Activated naive CD8-positive, alpha-beta T cell treated with anti-CD3 and anti-CD28 coated beads, Interleukin-2, amount 10 ng/mL, durations not matched to agents 7 days and 5 days (primary cell): ENCODE results near the gene DNAAF8. TPM values are rescaled to one million over a fixed set of nuclear protein-coding genes. Genes with fewer than 3 reads are reported as not detected.
"Not testable (repeated sequence)": the region's sequence is repeated elsewhere in the genome, so short reads cannot be mapped to it uniquely, and the experiment has no call there.

Experiments used
- ATAC-seq: fragments of 150-1000 bp; cut with Tn5 transposase; one replicate; pipeline ENCODE4 v1.10.0; 2021; ENCODE audit warnings: low read depth, moderate library complexity
- POLR2A ChIA-PET: fragments of 350-600 bp; sonication (Branson Sonifier 250); formaldehyde crosslinking; loops from one replicate; lab custom pipeline; 2021; ENCODE audit warnings: antibody characterized with exemption; lab: Charles Lee
- DNase-seq: peaks from one replicate; pipeline ENCODE4 v3.0.0; 2021
- H3K27ac Mint-ChIP-seq: one replicate; pipeline ENCODE4 v1.8.0; 2022; ENCODE audit warnings: mild to moderate bottlenecking, mixed read lengths
- H3K27me3 Mint-ChIP-seq: one replicate; pipeline ENCODE4 v1.8.0; 2022; ENCODE audit warnings: mild to moderate bottlenecking, moderate library complexity, mixed read lengths
- H3K36me3 Mint-ChIP-seq: one replicate; pipeline ENCODE4 v1.8.0; 2021; ENCODE audit warnings: mild to moderate bottlenecking, mixed read lengths
- H3K4me1 Mint-ChIP-seq: one replicate; pipeline ENCODE4 v1.8.0; 2021; ENCODE audit warnings: mixed read lengths
- H3K4me3 Mint-ChIP-seq: one replicate; pipeline ENCODE4 v1.8.0; 2022; ENCODE audit warnings: mild to moderate bottlenecking, moderate library complexity, mixed read lengths
- H3K9me3 Mint-ChIP-seq: one replicate; pipeline ENCODE4 v1.8.0; 2021; ENCODE audit warnings: mixed read lengths
- total RNA-seq, 2 experiments: library from RNA; stranded (reverse); gene quantifications; one replicate each; pipeline ENCODE4 v1.2.3, GENCODE V29; 2021

The DNAAF8 gene
- total RNA-seq, 2 experiments from 2014 or later: 0.23 TPM; not detected in 1

GRCh38 chr16:4737545-4737944 lies 3.2 kb downstream of the DNAAF8 start:
- POLR2A ChIA-PET: no interaction called here
- Mint-ChIP-seq H3K9me3 (no peaks in the 10 kb centered on the region), H3K27me3 (peaks cover 4% of the 10 kb centered on the region), H3K4me3 (no peak overlapping the region), H3K36me3 (no peaks in the 10 kb centered on the region), H3K4me1 (peaks cover 15% of the 10 kb centered on the region), H3K27ac (no peak overlapping the region)
- DNase-seq (no peak), ATAC-seq (no peak)

- POLR2A ChIA-PET: interaction anchor here (1.2 kb wide), 1 partner anchor 9 kb away, joined by 4 read pairs; no protein-coding TSS in a partner anchor
- not testable (repeated sequence) for H3K36me3 Mint-ChIP-seq, DNase-seq, ATAC-seq, H3K4me3 Mint-ChIP-seq, H3K9me3 Mint-ChIP-seq, H3K27me3 Mint-ChIP-seq
- Mint-ChIP-seq H3K4me1 (peaks cover 13% of the 10 kb centered on the region), H3K27ac (peak overlapping the region; percentile 54)
Measured at GRCh38 chr16:4738370-4738769, 4.0 kb downstream of the DNAAF8 start.

- Mint-ChIP-seq H3K27ac (peak overlapping the region; percentile 85), H3K4me1 (peaks cover 19% of the 10 kb centered on the region), H3K36me3 (no peaks in the 10 kb centered on the region), H3K9me3 (no peaks in the 10 kb centered on the region), H3K4me3 (peak overlapping the region; percentile 76), H3K27me3 (peaks cover 4% of the 10 kb centered on the region)
- POLR2A ChIA-PET: interaction anchor here (2.3 kb wide), 1 partner anchor 9 kb away, joined by 9 read pairs; the partner anchor contains the start of genes ANKS3 and DNAAF8
- DNase-seq (no peak), ATAC-seq (no peak)
Measured at GRCh38 chr16:4743226-4743878, 9.0 kb downstream of the DNAAF8 start.

DNA sequence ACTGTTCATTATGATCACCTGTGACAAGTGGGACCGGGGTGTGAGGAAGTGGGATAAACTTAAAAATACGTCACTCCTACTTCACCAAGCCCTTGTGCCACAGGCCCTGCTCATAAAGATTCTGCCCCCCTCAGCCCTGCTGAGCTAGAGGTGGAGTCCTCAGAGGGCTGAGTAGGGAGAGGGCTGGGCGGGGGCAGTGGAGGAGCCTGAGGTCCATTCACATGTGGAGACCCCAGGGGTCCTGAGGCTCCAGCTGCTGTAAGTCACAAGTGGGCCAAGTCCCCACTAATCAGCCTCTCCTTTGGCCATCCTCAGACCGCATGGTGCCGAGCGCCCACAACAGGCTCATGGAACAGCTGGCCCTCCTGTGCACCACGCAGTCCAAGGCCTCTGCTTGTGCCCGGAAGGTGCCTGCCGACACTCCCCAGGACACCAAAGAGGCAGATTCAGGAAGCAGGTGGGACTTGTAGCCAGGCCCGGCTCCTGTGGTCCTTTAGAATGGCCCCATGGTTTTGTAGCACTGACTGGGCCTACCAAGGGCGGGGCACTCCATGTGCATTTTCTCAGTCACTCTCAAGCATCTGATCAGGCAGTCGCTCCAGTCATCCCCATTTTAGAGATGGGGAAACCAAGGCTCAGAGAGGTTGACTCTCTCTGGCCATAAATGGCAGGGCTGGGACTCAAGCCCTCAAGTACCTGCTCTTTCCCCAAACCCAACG lies 10.4 kb downstream of the DNAAF8 start:
- peaks cover 23% of the 10 kb centered on the region for H3K4me1 Mint-ChIP-seq
- no peaks in the 10 kb centered on the region for H3K36me3 Mint-ChIP-seq
- no peaks in the 10 kb centered on the region for H3K9me3 Mint-ChIP-seq
- H3K27ac Mint-ChIP-seq: no peak overlapping the region
- no peak for ATAC-seq
- H3K27me3 Mint-ChIP-seq: peaks cover 4% of the 10 kb centered on the region
- H3K4me3 Mint-ChIP-seq: no peak overlapping the region
- POLR2A ChIA-PET: interaction anchor here (2.3 kb wide), 1 partner anchor 10 kb away, joined by 9 read pairs; the partner anchor contains the start of genes ANKS3 and DNAAF8
- DNase-seq: no peak

DNA sequence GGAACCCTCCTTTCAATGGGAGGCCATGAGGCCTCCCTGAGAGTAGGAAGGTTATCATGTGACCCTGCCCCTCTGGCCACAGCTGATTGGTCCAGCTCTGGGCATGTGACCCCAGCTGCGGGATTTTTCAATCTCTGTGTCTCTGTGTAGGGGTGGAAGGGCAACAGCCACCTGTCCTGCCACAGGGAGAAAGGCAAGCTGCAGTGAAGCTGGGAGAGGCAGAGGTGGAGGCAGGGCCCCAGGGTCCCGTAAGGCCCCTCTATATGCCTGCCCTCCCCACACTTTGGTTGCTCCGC lies 10.9 kb downstream of the DNAAF8 start:
- no peak overlapping the region for H3K27ac Mint-ChIP-seq

GRCh38 chr16:4746215-4746614 lies 11.9 kb downstream of the DNAAF8 start:
- Mint-ChIP-seq H3K9me3 (no peaks in the 10 kb centered on the region), H3K27ac (no peak overlapping the region), H3K36me3 (no peaks in the 10 kb centered on the region), H3K4me1 (peaks cover 23% of the 10 kb centered on the region), H3K4me3 (no peak overlapping the region), H3K27me3 (peaks cover 4% of the 10 kb centered on the region)
- POLR2A ChIA-PET: interaction anchor here (1.9 to 4.0 kb wide), 2 partner anchors 11 to 53 kb away, joined by 6 to 28 read pairs; partner anchors contain the start of genes ANKS3, DNAAF8 and NUDT16L1
- DNase-seq (no peak), ATAC-seq (no peak)

More for the DNA sequence above, 10.9 kb downstream of the DNAAF8 start:
- DNase-seq (no peak), ATAC-seq (no peak)
- Mint-ChIP-seq H3K4me3 (no peak overlapping the region), H3K27me3 (peaks cover 4% of the 10 kb centered on the region), H3K9me3 (no peaks in the 10 kb centered on the region), H3K36me3 (no peaks in the 10 kb centered on the region), H3K4me1 (peaks cover 23% of the 10 kb centered on the region)
- POLR2A ChIA-PET: interaction anchor here (2.3 kb wide), 1 partner anchor 11 kb away, joined by 9 read pairs; the partner anchor contains the start of genes ANKS3 and DNAAF8

GRCh38 chr16:4746991-4747574 lies 12.7 kb downstream of the DNAAF8 start:
- Mint-ChIP-seq H3K36me3 (peaks cover 2% of the 10 kb centered on the region), H3K4me1 (peaks cover 23% of the 10 kb centered on the region), H3K4me3 (no peak overlapping the region), H3K27ac (peak overlapping the region; percentile 77), H3K27me3 (peaks cover 2% of the 10 kb centered on the region), H3K9me3 (no peaks in the 10 kb centered on the region)
- POLR2A ChIA-PET: interaction anchor here (1.1 to 4.0 kb wide), 5 partner anchors 8 to 99 kb away, joined by 3 to 28 read pairs (median 6); partner anchors contain the start of genes ANKS3, DNAAF8, NUDT16L1 and ZNF500
- ATAC-seq (no peak), DNase-seq (no peak)

- no peaks in the 10 kb centered on the region for H3K27me3 Mint-ChIP-seq
- H3K36me3 Mint-ChIP-seq: peaks cover 2% of the 10 kb centered on the region
- POLR2A ChIA-PET: interaction anchor here (1.0 to 4.0 kb wide), 6 partner anchors 9 to 98 kb away, joined by 3 to 28 read pairs (median 6); partner anchors contain the start of genes ANKS3, DNAAF8, NUDT16L1 and ZNF500
- peak overlapping the region; percentile 49 for H3K4me3 Mint-ChIP-seq
- DNase-seq (no peak), ATAC-seq (peak; percentile 44)
- no peaks in the 10 kb centered on the region for H3K9me3 Mint-ChIP-seq
- peak overlapping the region; percentile 77 for H3K27ac Mint-ChIP-seq
- peaks cover 22% of the 10 kb centered on the region for H3K4me1 Mint-ChIP-seq
Measured at GRCh38 chr16:4747906-4748681, 13.8 kb downstream of the DNAAF8 start.

DNA sequence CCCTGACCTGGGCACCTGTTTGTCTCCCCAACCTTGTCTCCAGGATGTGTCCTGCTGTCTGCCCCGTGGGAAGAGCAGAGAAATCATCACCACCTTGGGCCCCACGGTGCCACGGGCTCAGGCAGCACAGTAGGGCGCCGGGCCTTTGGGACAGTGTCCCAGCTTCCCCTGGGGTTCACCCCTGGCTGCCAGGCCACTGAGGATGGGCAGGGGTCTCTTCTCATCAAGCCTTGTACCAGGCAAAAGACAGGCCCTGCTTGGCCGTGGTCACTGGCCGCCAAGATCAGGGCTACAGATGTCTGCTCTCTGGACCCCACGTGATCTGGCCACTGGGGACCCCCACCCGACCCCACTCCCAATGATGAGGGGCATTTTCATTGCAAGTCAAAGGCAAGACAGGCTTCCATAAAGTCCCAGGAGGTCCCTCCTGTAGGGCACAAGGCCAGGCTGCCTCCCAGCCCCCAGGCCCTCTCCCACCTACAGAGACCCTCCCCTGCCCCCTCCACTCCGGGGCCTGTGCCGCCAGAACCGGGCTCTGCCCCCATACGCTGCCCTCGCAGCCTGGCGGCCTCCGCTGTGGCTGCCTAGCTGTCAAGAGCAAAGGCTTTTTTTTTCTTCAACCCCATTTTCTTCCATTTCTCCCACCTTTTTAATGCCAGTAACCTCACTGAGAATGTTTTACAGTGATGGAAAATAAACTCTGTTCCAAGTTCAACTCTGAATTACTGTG lies 14.5 kb downstream of the DNAAF8 start:
- DNase-seq: no peak
- H3K27ac Mint-ChIP-seq: peak overlapping the region; percentile 77
- no peaks in the 10 kb centered on the region for H3K9me3 Mint-ChIP-seq
- H3K4me1 Mint-ChIP-seq: peaks cover 16% of the 10 kb centered on the region
- ATAC-seq: no peak
- POLR2A ChIA-PET: interaction anchor here (0.7 to 4.0 kb wide), 4 partner anchors 12 to 25 kb away, joined by 3 to 28 read pairs (median 6); partner anchors contain the start of genes ANKS3, DNAAF8 and ZNF500
- H3K4me3 Mint-ChIP-seq: peak overlapping the region; percentile 16
- H3K36me3 Mint-ChIP-seq: peaks cover 2% of the 10 kb centered on the region
- no peaks in the 10 kb centered on the region for H3K27me3 Mint-ChIP-seq

GRCh38 chr16:4749700-4750257 lies 15.4 kb downstream of the DNAAF8 start:
- POLR2A ChIA-PET: interaction anchor here (0.7 to 4.0 kb wide), 2 partner anchors 15 to 26 kb away, joined by 3 to 28 read pairs; partner anchors contain the start of genes ANKS3 and DNAAF8
- Mint-ChIP-seq H3K4me1 (peaks cover 16% of the 10 kb centered on the region), H3K4me3 (no peak overlapping the region), H3K27ac (no peak overlapping the region), H3K27me3 (no peaks in the 10 kb centered on the region), H3K9me3 (no peaks in the 10 kb centered on the region), H3K36me3 (peaks cover 5% of the 10 kb centered on the region)
- DNase-seq (no peak), ATAC-seq (no peak)

DNA sequence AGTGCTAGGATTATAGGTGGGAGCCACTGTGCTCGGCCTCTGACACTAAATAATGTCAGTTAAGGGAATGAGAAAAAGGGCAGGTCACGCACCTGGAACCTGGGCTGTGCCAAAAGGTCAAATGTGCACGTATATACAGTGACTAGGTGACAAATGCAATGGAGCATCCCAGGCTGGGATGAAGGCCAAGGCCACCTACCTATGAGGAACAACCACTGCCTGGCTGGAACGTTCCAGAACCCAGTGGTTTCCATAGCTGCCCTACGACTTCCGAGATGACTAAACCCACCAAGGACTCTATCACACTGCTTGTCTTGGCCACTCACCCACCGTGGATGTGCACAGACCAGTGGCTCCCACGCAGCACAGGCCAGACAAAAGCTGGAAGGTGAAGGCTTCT lies 16.6 kb downstream of the DNAAF8 start:
- H3K4me3 Mint-ChIP-seq: no peak overlapping the region
- peaks cover 16% of the 10 kb centered on the region for H3K4me1 Mint-ChIP-seq
- POLR2A ChIA-PET: no interaction called here
- H3K36me3 Mint-ChIP-seq: peaks cover 15% of the 10 kb centered on the region
- no peaks in the 10 kb centered on the region for H3K27me3 Mint-ChIP-seq
- ATAC-seq (no peak), DNase-seq (no peak)
- no peak overlapping the region for H3K27ac Mint-ChIP-seq
- no peaks in the 10 kb centered on the region for H3K9me3 Mint-ChIP-seq
